Pancreas (tissue), 10 donors: Measurements from ENCODE around the gene TAGLN2. TPM values are rescaled to one million over a fixed set of nuclear protein-coding genes. Genes with fewer than 3 reads are reported as not detected.

Source experiments
- ATAC-seq, 4 donors: fragments of 200-7000 bp; cut with Tn5 transposase; one replicate each; pipeline versions ENCODE4 v1.8.0 to v1.9.1; 2020; ENCODE audit warnings: mild to moderate bottlenecking in 4 of 4, moderate library complexity in 4 of 4
- DNase-seq, 6 donors: peaks; one replicate each; pipeline ENCODE4 v3.0.0-alpha.2; 2020
- FAIRE-seq: peaks from 2 replicates; lab custom pipeline; 2012; peaks lifted over from hg19 to GRCh38; lab: Jason Lieb, UNC
- H3K27ac ChIP-seq, 4 donors: fragments of 200-600 bp; sonication (generic); 1 replicate in 3 of 4; 2 replicates in 1 of 4; pipeline versions ENCODE4 v1.5.0 to v1.8.0; 2020
- H3K27me3 ChIP-seq, 4 donors: fragments of 200-600 bp; one replicate each; pipeline ENCODE4 v1.8.0; 2021
- H3K36me3 ChIP-seq, 3 donors: fragments of 200-600 bp; sonication (generic) in 1 of 3; one replicate each; pipeline versions ENCODE4 v1.5.0 to v1.8.0; 2020 to 2021
- H3K4me1 ChIP-seq, 3 donors: fragments of 200-600 bp; one replicate each; pipeline ENCODE4 v1.8.0; 2021
- H3K4me3 ChIP-seq, 4 donors: fragments of 200-600 bp; sonication (generic) in 2 of 4; one replicate each; pipeline versions ENCODE4 v1.5.0 to v1.8.0; 2020 to 2021
- H3K9me3 ChIP-seq, 4 donors: fragments of 200-600 bp; one replicate each; pipeline ENCODE4 v1.8.0; 2021
- WGBS, 2 donors: extraction: QIAGEN DNeasy Blood & Tissue Kit; methylation state at CpG; one replicate each; pipeline ENCODE4 v1.1.7; 2013; 5-methylcytosine and 5-hydroxymethylcytosine counted together
- intact Hi-C, 3 donors: fragments of 100-400 bp; cut with DNase I; formaldehyde crosslinking; loops; one replicate each; pipeline versions ENCODE4 v1.11.1 to v1.14.2; 2022
- polyA plus RNA-seq, 2 donors: library from polyadenylated mRNA; stranded (reverse); fragments of 200-250 nt; gene quantifications; one replicate each; pipeline ENCODE4 v1.2.3, GENCODE V29; 2013
- total RNA-seq, 6 donors: library from RNA; stranded (reverse); fragmentation: NEBNext Ultra II Directional in 4 of 6; extraction: Animal tissue kit (Norgen Biotek cat#: 25700) in 4 of 6; gene quantifications; one replicate each; pipeline versions ENCODE4 v1.2.1 to v1.2.4, GENCODE V29; 2021 to 2023
- TF ChIP-seq, protein P1 (sequence below), 4 donors: fragments of 200-600 bp; sonication (generic) in 3 of 4; IDR thresholded peaks; one replicate each; pipeline versions ENCODE4 v1.5.0 to v1.8.0; 2021; ENCODE audit warnings: antibody characterized with exemption in 4 of 4
- donor health status: healthy with polysubstance abuse.
- donor health status: DM: no; HTN: no; CAD: no; lungs with moderate emphysema.
- donor health status: DM: no; HTN: no; CAD: no.
- donor health status: control.
- donor health status: control.
- donor health status: Bipolar disorder and iron deficiency.
- donor health status: DM: yes; HTN: yes; CAD: no.
- donor health status: DM: no; HTN: no; CAD: no.
- donor health status: DM: no; HTN: no; CAD: no.
- donor health status: DM: yes; HTN: yes; CAD: no.

TAGLN2 gene
- total and polyA plus RNA-seq, 8 donors = 93.2 to 242 (median 159) TPM

- Histone ChIP-seq H3K4me1 (peaks cover 23 to 47% (median 33%) of the 10 kb centered on the region in 3 donors), H3K27ac (peak overlapping the region; percentile 94 to 98 (median 96)), H3K4me3 (peak overlapping the region in 2 of 4 donors; percentile 74 to 75), H3K36me3 (peaks cover 11 to 29% (median 17%) of the 10 kb centered on the region in 3 donors), H3K9me3 (no peaks in the 10 kb centered on the region), H3K27me3 (no peaks in the 10 kb centered on the region)
- DNase-seq (peak in 3 of 6 donors; percentile 63 to 64 (median 63)), ATAC-seq (no peak), FAIRE-seq (no peak)
- intact Hi-C loops = no loop called here
- 62 to 67% methylated on average over 17 to 18 of the region's 18 CpGs for WGBS, 2 donors
- TF ChIP-seq, protein P1, sequence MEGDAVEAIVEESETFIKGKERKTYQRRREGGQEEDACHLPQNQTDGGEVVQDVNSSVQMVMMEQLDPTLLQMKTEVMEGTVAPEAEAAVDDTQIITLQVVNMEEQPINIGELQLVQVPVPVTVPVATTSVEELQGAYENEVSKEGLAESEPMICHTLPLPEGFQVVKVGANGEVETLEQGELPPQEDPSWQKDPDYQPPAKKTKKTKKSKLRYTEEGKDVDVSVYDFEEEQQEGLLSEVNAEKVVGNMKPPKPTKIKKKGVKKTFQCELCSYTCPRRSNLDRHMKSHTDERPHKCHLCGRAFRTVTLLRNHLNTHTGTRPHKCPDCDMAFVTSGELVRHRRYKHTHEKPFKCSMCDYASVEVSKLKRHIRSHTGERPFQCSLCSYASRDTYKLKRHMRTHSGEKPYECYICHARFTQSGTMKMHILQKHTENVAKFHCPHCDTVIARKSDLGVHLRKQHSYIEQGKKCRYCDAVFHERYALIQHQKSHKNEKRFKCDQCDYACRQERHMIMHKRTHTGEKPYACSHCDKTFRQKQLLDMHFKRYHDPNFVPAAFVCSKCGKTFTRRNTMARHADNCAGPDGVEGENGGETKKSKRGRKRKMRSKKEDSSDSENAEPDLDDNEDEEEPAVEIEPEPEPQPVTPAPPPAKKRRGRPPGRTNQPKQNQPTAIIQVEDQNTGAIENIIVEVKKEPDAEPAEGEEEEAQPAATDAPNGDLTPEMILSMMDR (IDR thresholded peaks at IDR 0.05) = no peak
Measured at GRCh38 chr1:159921700-159922504, 3.4 kb downstream of the TAGLN2 start.

DNA sequence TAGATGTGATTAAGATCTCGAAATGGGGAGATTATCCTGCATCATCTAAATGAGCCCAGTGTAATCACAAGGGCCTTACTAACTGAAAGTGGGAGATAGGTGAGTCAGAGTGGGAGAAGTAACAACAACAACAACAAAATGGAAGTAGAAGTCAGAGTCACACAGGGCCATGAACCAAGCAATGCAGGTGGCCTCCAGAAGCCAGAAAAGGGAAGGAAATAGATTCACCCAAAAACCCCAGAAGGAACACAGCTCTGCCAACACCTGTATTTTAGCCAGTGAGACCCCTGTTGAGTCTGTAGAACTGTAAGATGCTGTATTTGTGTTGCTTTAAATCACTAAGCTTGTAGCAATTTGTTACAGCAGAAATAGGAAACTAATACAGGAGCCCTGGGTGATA, 4.1 kb downstream of the TAGLN2 start:
- no peak for DNase-seq
- ATAC-seq = no peak
- Histone ChIP-seq H3K9me3 (no peaks in the 10 kb centered on the region), H3K27me3 (no peaks in the 10 kb centered on the region), H3K27ac (peak overlapping the region in 2 of 4 donors; percentile 94 to 98), H3K4me1 (peaks cover 23 to 51% (median 36%) of the 10 kb centered on the region in 3 donors), H3K4me3 (no peak overlapping the region), H3K36me3 (peaks cover 11 to 29% (median 17%) of the 10 kb centered on the region in 3 donors)
- WGBS, 2 donors = 43 to 53% methylated on average over 1 of the region's 1 CpG
- TF ChIP-seq, protein P1 (IDR thresholded peaks at IDR 0.05) = no peak
- intact Hi-C loops = no loop called here
- FAIRE-seq = no peak

DNA sequence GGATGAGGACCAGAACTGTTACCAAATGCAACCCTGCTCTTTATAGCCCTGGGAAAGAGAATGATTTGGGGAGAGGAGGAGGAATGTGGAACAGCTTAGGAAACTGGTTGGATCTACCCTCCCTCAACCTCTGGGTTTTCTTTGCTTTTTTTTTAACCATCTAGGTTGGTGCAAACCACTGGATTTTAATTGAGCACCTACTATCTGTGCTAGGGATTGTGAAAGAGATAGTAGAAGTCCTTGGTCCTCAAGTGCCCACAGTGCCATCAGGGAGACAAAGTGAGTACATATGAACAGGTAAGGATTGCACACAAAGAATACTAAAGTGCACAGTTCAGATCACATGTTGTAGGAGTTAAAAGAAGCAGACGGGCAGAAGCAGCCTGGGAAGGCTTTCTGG, 4.7 kb downstream of the TAGLN2 start:
- no peaks in the 10 kb centered on the region for H3K27me3 ChIP-seq
- TF ChIP-seq, protein P1 (IDR thresholded peaks at IDR 0.05) = no peak
- WGBS, 2 donors = 81 to 92% methylated on average over 1 of the region's 1 CpG
- peak overlapping the region in 2 of 4 donors; percentile 2 to 94 for H3K27ac ChIP-seq
- DNase-seq = no peak
- FAIRE-seq = no peak
- ATAC-seq = no peak
- no peaks in the 10 kb centered on the region for H3K9me3 ChIP-seq
- H3K36me3 ChIP-seq = peaks cover 11 to 29% (median 17%) of the 10 kb centered on the region in 3 donors
- no peak overlapping the region for H3K4me3 ChIP-seq
- peaks cover 24 to 52% (median 37%) of the 10 kb centered on the region in 3 donors for H3K4me1 ChIP-seq
- intact Hi-C loops = no loop called here

DNA sequence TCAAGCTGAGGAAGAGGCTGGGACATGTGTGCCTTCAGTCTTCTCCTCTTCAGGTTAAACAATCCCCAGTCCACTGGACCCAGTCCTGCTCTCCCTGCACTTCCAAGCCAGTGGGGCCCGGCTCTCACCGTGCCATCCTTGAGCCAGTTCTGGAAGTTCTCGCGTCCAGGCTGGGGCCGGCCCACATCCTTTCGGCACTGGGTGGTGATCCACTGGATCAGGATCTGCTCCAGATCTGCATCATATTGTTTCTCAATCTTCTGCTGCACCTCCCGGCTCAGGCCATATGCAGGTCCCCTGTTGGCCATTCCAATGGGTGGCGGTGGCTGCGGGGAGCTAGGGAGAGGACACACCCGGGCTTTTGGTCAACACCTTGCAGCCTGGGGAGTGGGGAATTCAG, 5.1 kb downstream of the TAGLN2 start:
- Histone ChIP-seq H3K4me1 (peaks cover 23 to 54% (median 37%) of the 10 kb centered on the region in 3 donors), H3K27ac (no peak overlapping the region), H3K9me3 (no peaks in the 10 kb centered on the region), H3K27me3 (no peaks in the 10 kb centered on the region), H3K4me3 (no peak overlapping the region), H3K36me3 (peaks cover 11 to 29% (median 17%) of the 10 kb centered on the region in 3 donors)
- ATAC-seq (no peak), FAIRE-seq (no peak), DNase-seq (peak in 1 of 6 donors; percentile 65)
- WGBS, 2 donors = 88 to 97% methylated on average over 10 of the region's 10 CpGs
- TF ChIP-seq, protein P1 (IDR thresholded peaks at IDR 0.05) = no peak
- intact Hi-C loops = no loop called here
